GM18858 (cell line): Measurements from ENCODE around the gene TRIO.

ENCODE experiments used
- ATAC-seq: cut with Tn5 transposase; IDR thresholded peaks from one replicate; pipeline ENCODE4 v1.9.1; 2021; ENCODE audit not compliant: unreplicated experiment

The TRIO gene

GRCh38 chr5:14204785-14205321 is 61.7 kb downstream of the TRIO start:
- ATAC-seq: no peak

GRCh38 chr5:14206028-14206725 is 63.0 kb downstream of the TRIO start:
- no peak for ATAC-seq

- ATAC-seq: peak; percentile 23
These were observed 64.3 kb downstream of the TRIO start for GRCh38 chr5:14207428-14207827.

GRCh38 chr5:14208071-14209021 is 65.2 kb downstream of the TRIO start:
- ATAC-seq: peak; percentile 46

- ATAC-seq: no peak
These were observed 66.2 kb downstream of the TRIO start for GRCh38 chr5:14209222-14209822.

GRCh38 chr5:14209836-14210235 is 66.7 kb downstream of the TRIO start:
- no peak for ATAC-seq

GRCh38 chr5:14210729-14211128 is 67.6 kb downstream of the TRIO start:
- ATAC-seq: no peak

- peak; percentile 24 for ATAC-seq
These were observed 69.0 kb downstream of the TRIO start for GRCh38 chr5:14211818-14212803.

GRCh38 chr5:14212838-14213237 is 69.7 kb downstream of the TRIO start:
- no peak for ATAC-seq

- ATAC-seq: no peak
These were observed 70.1 kb downstream of the TRIO start for GRCh38 chr5:14213253-14213652.

- peak; percentile 18 for ATAC-seq
These were observed 70.9 kb downstream of the TRIO start for GRCh38 chr5:14213813-14214585.

- ATAC-seq: no peak
These were observed 72.8 kb downstream of the TRIO start for GRCh38 chr5:14215901-14216300.

- ATAC-seq: no peak
These were observed 73.2 kb downstream of the TRIO start for GRCh38 chr5:14216372-14216771.

- no peak for ATAC-seq
These were observed 73.8 kb downstream of the TRIO start for GRCh38 chr5:14216902-14217301.

GRCh38 chr5:14217587-14217986 is 74.4 kb downstream of the TRIO start:
- no peak for ATAC-seq

GRCh38 chr5:14218011-14218410 is 74.9 kb downstream of the TRIO start:
- ATAC-seq: no peak

GRCh38 chr5:14218480-14218879 is 75.3 kb downstream of the TRIO start:
- no peak for ATAC-seq

- ATAC-seq: no peak
These were observed 75.9 kb downstream of the TRIO start for GRCh38 chr5:14218897-14219573.
